ENCODE measurements around the gene PPM1N.

DNA sequence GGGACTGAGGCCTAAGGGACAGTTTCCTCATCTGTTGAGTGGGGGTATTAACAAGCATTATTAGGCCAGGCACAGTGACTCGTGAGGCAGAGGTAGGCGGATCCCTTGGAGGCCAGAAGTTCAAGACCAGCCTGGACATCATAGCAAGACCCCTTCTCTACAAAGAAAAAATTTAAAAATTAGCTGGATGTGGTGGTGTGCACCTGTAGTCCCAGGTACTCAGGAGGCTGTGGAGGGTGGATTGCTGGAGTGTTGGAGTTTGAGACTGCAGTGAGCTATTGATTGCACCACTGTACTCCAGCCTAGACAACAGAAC lies 41.8 kb upstream of the PPM1N start:
- TF ChIP-seq EZH2phosphoT487 (IDR thresholded peaks at IDR 0.05; ENCODE audit: low read depth, severe bottlenecking, unreplicated experiment), result no peak
- TF ChIP-seq, protein P1, sequence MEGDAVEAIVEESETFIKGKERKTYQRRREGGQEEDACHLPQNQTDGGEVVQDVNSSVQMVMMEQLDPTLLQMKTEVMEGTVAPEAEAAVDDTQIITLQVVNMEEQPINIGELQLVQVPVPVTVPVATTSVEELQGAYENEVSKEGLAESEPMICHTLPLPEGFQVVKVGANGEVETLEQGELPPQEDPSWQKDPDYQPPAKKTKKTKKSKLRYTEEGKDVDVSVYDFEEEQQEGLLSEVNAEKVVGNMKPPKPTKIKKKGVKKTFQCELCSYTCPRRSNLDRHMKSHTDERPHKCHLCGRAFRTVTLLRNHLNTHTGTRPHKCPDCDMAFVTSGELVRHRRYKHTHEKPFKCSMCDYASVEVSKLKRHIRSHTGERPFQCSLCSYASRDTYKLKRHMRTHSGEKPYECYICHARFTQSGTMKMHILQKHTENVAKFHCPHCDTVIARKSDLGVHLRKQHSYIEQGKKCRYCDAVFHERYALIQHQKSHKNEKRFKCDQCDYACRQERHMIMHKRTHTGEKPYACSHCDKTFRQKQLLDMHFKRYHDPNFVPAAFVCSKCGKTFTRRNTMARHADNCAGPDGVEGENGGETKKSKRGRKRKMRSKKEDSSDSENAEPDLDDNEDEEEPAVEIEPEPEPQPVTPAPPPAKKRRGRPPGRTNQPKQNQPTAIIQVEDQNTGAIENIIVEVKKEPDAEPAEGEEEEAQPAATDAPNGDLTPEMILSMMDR (IDR thresholded peaks at IDR 0.05; ENCODE audit: poor library complexity), result no peak
- TF ChIP-seq EZH2 (IDR thresholded peaks at IDR 0.05; ENCODE audit: borderline replicate concordance), result no peak

All from hepatocyte (in vitro differentiated cells).